Activated CD4-positive, alpha-beta T cell treated with anti-CD3 and anti-CD28 coated beads, Interleukin-2, amount 50 U/mL, for 16 hours (primary cell): Measurements from ENCODE around the gene CALU.

Experiments used
- DNase-seq: peaks from one replicate; pipeline ENCODE4 v3.0.0-alpha.2; 2020

The CALU gene

DNA sequence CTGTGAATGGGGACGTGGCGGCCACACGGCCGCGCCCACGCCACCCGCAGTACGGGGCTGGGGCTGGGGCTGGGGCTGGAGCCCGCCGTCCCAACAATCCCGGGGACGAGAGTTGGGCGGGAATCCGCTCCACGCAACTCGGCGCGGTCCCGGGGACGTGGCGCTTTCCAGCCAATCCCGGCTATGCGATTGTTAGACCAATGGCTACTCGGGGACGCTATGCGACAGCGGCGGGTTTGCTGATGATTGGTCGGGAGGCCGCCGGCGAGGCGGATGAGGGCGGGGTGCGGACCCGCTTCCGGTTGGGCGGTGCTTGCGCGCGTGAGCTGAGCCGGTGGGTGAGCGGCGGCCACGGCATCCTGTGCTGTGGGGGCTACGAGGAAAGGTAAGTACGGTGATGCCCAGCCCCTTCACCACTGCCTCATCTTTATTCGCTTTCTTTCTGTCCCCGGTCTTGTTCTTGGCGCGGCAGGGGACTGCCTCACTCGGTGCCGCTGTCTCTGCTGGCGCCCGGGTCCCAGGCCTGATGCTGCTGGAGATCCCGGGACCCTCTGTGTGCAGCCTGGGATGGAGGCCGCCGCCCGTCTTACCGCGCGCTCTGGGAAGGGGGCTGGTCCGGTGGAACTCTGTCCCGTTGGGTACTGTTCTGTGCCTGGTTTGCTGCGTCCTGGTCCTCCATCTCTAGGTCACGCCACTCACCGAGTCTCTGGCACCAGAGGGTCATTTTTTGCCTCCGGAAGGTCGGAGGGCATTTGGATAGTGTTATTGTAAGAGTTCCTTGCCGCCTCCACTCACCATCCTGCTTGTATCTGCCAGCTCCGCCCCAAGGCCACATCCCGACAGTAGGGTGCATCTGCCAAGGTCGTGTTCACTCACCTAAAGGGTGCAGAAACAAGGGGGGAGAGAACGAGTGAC is at the start of gene CALU:
TSS of gene CALU (plus strand) at position 312 of the 915 bp plus-strand sequence. CDS start 9,225 bp downstream, outside the sequence.
- peak; percentile 97 for DNase-seq

DNA sequence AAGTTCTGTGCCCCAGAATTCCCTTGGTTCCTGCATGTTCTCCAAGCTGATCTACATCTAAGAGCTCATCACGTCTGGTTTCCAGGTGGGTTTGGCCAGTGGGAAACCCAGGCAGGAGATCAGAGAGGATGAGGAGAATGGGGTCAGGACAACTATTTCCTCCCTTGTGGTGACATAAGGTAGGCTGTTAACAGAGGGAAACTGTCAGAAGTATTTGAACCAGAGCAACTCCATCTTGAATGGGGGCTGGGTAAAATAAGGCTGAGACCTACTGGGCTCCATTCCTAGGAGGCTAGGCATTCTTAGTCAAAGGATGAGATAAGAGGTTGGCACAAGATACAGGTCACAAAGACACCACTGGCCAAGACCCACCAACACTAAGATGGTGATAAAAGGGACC is 47.9 kb upstream of the CALU start:
- DNase-seq, result no peak

DNA sequence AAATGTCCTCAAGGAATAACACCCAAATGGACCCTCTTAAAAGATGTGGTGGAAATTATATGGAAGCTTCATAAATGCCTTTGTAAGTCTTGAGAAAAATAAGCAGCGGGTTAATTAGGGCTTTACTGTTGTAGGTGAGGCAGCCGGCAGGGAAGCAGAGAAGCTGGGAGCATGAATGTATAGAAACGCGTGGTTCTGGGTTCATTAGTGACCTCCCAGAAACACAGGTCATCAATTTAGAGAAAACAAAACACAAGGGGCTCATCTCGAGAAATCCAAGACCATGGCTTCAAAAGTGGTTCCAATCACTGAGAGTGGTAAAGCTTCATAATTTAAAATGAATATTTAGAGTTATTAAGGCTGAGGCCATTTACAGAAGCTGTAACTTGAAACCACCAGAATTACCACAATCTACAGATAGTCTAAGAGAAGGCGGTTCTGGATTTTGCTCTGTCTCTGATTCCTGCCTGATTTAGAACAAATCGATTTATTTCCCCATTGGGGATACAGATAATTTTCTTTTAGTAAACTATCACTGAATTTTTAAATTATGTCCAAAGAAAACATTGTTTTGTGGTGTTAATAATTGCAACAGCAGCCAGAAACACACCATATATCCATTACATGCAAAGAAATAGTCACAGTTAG is 46.4 kb upstream of the CALU start:
- DNase-seq, result no peak

DNA sequence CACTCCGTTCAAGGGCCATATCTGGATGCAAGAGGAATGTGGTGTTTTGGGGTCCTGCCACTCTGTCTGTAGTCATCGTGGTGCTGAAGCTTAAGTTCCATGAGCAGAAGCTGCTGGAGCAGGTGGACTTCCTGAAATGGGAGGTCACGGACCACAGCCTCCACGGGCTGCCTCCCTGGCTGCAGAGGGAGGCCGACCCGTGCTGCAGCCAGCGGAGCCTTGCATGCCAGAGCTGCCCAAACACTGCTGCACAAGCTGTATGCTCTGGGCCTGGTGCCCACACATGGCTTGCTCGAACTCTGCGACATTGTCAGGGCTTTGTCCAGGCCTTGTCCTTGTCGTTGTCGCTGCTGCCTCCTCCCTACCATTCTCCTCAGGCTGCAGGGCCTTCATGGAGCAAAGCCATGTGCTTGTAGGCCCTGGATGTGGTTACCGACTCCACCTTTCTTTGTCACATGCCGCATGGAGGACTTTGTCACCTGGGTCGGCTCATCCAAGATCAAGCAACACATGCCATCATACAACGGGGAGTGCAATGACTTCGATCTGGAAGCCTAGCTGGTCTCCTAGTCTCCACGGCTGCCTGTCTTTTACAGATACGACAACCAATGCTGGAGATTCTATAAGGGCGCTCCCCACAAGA is 45.7 kb upstream of the CALU start:
- DNase-seq, result no peak

DNA sequence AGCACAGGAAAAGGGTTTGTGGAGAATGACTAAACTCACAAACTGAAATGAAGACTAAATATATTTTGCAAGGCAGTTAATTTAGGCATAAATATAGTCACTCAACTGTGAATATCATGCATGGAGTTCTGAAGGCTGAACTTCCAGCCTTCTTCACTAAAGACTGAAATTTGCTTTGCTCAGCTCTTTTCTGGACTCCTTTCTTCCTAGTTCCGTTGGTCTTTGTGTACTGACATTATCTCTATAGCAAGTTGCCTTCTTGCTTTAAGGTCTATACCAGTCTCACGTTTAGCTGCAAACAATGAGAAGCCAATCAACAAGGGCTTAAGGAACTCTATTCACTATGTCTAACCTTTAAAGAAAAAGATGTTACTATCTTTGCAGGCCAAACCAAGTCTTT is 44.4 kb upstream of the CALU start:
- no peak for DNase-seq

DNA sequence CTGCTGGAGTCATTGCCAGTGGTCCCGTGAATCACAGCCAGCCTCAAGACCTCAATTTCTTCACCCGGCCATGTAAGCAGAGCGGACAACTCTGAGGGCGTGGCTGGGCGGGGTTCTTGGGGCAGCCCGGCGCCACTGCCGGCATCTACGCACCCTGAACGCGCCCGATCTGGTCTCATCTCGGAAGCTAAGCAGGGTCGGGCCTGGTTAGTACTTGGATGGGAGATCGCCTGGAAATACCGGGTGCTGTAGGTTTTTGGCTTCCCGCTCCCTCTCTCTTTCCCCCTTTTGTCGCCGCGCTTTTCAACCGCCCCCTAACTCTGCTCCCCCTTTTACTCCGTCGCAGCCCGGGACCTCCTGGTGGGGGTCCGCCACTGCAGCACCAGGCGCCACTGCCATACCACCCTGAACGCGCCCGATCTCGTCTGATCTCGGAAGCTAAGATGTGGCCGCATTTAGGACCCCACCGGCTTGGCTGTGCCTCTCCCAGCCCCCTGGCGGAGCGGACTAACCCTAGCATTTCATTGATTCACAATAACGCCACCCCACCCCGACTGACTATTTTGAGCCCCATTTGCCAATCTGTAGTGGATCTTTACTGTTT is 41.8 kb upstream of the CALU start:
- DNase-seq, result peak; percentile 63

DNA sequence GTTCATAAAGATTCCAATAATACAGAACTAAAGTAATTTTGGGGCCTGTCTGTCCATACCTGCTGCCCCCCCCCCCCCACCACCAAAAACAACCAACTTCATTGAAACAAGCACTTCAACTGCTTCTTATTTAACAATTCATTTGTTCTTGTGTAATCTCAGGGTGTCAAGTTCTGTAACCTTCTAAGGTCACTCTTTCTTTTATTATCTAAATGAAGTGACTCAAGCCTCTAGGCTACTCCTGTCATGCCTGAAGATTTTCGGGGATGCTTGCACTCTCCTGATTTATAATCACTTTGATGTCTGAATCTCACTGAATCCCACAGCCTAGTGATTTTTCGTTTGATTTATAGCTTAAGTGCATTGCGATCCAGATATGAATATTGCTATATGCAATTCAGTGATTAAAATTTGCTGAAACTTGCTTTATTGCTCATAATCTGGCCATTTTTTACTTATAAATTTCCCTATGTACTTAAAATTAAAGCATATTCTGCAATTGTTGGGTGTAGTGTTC is 39.9 kb upstream of the CALU start:
- no peak for DNase-seq

DNA sequence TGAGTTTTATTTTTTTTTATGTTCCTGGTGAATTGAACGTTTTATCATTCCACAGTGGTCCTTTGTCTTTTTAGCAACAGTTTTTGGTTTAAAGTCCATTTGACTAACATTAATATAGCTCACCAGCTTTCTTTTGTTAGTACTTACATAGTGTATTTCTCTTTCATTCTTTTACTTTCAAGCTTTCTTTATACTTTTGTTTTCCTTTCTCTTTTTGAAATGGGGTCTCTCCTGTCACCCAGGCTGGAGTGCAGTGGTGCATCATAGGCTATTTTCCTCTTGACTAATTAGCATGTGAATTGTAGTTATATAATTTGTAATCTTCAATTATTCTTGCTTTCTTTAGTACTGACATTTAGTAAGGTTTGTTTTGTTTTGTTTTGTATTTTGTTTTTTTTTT is 39.3 kb upstream of the CALU start:
- DNase-seq, result no peak

DNA sequence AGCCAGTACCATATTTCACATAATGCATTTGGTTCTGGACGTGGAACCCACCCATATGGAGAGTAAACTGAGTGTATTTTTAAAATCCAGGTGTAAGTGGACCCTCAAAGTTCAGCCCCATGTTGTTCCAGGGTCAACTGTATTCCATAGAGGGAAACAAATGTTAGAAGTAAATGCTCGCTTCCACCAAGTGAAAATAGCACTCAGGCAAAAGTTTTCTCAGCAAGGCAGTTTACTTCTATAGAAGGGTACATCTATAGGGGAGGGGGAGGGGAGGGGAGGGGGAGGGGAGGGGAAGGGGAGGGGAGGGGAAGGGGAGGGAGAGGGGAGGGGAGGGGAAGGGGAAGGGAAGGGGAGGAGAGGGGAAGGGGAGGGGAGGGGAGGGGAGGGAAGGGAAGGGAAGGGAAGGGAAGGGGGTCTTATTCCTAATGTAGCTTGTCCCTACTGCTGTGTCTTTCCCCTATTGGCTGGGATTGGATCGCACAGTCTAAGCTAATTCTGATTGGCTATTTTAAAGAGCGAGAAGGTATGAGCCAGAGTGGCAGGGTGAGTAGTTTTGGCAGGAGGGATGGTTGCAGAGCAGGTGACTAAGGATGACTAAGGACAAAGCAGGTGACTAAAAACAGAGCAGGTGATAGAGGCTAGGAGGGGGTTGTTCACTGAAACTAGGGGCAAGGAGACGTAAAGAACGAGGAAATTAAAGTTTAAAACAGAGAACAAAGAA is 37.9 kb upstream of the CALU start:
- no peak for DNase-seq

DNA sequence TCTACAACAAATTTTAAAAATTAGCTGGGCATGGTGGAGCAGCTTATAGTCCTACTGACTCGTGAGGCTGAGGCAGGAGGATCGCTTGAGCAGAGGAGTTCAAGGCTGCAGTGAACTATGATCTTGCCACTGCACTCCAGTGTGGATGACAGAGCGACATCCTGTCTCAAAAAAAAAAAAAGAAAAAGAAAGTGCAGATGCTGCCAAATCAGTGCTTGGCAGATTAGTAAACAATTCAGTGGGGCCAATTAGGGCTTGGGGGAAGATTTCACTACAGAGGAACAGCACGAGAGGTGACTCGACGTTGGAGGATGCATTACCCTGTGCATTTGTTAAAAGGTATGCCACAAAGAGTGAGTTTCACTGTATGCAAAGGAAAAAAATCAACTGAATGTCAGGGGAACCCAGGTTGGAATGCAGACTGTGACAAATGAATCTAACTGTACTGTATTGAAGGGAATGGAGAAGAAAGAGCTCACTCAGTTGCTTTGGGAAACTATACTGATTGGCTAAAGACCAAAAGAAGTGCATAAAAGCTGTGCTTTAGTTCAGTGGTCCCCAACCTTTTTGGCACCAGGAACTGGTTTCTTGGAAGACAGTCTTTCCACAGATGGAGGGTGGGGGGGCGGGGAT is 35.4 kb upstream of the CALU start:
- DNase-seq, result no peak

DNA sequence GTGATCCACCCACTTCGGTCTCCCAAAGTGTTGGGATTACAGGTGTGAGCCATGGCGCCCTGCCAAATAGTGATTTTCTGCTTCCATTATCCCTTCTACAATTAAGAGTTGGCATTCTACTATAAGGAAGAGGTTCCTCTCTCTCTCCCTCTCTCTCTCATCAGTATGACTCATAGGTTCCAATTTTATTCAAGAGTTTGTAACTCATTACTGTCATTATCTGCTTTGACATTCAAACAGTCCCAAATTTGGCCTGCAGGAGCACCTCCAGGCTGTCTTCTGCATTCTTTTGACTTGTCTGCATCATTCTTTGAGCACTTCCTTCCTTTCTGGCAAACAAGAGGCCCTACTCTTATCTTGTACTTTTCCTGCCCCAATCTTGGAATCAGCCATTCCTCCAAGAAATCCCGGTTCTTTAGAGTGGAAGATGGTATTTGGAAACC is 33.2 kb upstream of the CALU start:
- no peak for DNase-seq

DNA sequence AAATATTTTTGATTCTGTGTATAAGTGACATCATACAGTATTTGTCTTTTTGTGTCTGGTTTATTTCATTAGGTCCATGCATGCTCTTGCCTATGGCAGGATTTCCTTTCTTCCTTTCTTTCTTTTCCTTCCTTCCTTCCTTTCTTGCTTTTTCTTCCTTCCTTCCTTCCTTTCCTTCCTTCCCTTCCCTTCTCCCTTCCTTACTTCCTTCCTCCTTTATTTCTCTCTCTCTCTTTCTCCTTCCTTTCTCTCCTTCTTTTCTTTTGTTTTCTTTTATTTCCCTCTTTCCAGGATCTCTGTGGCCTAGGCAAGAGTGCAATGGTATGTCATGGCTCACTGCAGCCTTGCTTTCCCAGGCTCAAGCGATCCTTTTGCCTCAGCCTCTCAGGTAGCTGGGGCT is 31.4 kb upstream of the CALU start:
- no peak for DNase-seq

DNA sequence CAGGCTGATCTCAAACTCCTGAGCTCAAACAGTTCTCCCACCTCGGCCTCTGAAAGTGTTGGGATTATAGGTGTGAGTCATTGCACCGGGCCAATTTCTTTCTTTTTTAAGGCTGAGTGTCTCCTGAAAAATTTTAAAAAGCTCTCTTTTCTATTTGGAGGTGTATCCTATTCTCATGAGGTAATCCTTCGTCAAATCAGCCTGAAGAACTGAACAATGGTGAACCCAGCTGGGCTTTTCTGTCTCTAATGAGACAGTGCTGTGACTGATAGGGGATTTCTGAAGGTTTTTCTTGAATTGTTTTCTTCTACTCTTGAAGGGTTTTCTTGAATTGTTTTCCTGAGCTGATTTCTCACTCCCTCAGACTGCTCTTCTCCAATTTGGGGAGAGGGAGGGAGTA is 30.9 kb upstream of the CALU start:
- DNase-seq, result no peak

DNA sequence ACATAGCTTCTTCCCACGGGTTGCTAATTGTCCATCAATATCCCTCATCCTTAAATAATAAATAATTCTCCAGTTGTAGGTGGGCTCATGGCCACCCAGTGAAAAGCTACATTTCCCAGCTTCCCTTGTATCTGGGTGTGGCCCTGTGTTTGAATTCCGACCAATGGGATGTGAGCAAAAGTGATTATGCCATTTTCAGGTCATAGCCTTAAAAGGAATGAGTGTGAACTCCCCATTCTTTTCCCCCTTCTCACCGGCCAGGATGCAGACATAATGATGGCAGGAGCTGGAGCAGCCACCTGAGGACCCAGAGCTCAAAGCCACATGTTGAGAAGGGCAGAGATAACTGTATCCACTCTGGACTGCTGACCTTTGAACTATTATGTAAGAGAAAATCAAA is 30.3 kb upstream of the CALU start:
- no peak for DNase-seq

DNA sequence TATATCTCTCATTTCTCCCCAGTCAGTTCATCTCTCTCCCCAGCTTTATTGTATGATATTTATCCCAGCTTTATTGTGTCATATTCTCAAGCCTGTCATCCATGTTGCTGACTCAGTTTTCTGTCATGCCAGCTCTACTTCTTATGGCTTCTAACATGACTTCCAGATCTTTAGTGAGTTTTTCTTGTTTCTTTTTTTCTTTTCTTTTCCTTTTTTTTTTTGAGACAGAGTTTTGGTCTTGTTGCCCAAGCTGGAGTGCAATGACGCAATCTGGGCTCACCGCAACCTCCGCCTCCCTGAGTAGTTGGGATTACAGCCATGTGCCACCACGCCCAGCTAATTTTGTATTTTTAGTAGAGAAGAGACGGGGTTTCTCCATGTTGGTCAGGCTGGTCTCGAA is 28.7 kb upstream of the CALU start:
- DNase-seq, result no peak

DNA sequence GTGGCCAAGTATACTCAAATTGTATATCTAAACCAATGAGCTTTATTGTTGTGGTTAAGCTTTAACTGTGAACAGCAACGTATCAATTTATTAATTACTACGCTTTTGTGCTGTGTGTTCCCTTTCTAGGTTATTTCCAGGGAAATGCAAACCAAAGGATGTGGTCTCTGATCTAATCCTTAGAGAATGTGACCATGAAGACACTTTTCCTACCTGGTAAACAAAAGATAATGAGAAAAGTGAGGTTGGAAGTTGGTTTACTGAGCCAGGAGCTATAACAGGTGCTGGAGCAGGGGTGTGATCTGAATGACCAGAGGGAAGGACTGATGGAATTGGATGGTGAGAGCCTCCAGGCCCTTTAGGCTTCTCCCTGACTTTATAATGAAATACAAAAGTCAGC is 25.4 kb upstream of the CALU start:
- DNase-seq, result no peak

DNA sequence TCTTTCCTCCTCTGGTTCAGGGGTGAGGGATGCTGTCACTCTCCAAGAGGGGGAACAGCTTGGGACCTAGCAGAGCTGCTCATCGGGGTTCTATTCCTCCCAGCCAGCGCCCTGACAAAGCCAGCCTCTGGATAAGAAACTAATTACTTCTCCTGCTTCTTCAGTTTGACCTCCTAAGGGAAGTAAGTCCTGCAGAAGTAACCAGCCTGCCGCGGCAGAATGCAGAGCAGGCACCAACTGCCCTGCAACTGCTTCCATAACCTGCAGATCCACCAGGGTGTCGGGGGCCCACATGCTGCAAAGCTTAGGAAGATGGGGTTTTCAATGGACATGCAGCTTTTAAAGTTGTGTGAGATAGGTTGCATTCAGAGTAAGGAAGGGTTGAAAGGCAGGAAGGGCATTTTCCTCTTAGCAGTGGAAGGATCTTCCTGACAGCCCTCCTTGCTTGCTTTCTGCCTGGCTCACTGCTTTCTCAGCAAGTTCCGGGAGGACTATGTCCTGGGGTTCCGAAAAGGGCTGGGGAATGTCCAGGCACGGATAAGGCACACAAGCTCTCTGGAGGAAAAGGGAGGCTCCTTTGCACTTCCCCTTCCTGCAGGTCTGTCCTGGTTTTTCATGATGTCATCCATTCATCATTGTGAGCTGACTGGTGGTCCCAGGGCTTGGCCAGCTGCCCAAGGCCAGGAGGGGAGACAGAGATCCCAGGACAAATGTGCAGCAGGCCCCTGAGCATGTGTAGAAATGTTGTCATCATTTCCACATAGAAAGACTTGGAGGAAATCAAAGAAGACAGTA is 24.3 kb upstream of the CALU start:
- DNase-seq, result no peak

DNA sequence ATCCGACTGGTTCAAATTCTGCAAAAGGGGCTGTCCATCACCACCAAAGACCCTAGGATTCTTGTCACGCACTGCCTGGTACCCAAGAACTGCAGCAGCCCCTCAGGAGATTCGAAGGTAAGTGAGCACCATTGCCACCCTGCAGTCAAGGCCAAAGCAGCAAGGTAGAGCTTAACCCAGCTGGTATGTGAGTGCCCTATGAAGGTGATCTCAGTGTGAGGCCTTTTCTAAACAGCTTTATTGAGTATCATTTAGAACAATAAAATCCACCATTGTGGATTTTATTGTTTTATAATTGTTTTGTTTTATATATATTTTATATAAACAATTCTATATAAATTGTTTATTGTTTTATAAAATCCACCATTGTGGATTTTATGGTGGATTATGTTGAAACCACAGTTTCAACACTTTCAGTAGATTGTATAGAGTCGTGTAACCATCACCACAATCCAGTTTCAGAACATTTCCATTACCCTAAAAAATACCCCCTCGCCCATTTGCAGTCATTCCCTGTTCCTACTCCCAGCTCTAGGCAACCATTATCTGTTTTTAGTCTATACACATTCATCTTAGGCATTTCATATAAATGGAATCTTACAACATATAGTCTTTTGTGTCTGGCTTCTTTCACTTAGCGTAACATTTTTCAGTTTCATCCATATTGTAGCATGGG is 20.1 kb upstream of the CALU start:
- DNase-seq, result no peak

DNA sequence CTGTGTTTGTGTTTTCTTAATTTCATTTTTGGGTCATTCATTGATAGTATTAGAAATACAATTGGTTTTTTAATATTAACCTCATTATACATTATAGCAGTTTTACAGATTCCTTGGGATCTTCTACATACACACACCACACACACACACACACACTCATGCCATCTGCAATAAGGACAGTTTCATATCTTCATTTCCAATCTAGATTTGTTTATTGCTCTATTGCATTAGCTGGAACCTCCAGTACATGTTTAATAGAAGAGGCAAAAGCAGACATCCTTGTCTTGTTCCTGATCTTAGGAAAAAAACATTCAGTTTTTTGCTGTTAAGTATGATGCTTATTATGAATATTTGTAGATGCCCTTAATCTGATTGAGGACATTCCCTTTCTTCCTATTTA is 17.8 kb upstream of the CALU start:
- no peak for DNase-seq

DNA sequence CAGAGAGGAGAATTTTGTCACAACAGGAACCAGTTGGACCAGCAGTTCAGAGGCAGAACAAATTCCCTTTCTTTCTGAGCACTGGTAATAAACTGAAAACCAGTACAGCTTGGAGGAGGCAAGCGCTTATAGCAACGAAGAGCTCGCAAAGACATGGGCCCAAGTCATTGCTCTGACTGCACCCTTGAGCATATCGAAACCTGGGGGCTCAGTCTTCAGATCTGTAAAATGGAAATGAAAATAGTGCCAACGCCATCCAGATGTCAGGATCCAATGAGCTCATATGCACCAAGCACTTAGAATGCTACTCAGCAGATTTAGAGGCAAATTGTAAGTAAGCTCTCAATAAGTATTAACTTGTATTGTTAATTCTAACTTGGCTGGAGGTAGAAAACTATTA is 14.4 kb upstream of the CALU start:
- DNase-seq, result no peak

DNA sequence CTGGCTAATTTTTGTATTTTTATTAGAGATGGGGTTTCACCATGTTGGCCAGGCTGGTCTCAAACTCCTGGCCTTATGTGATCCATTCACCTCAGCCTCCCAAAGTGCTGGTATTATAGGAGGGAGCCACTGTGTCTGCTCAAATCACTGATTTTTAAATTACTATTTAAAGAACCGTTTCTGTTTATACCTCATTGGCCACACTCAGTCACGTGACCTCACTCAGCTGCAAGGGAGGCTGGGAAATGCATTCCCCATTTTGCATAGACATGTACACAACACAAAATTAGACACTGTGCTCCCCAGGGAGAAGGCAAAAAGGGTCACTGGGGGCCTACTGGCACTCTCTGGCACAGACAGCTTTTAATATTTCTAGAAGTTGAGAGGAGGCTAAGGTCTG is 13.6 kb upstream of the CALU start:
- no peak for DNase-seq
